NCI-H526 (cell line): ENCODE data around the gene MVB12B.

ENCODE experiments used
- DNase-seq, 2 experiments: peaks; one replicate each; lab custom pipeline; 2025; lab: John Stamatoyannopoulos, UW

MVB12B gene

GRCh38 chr9:126408004-126408403 is 81.4 kb downstream of the MVB12B start:
- no peak for DNase-seq

GRCh38 chr9:126410229-126410628 is 83.6 kb downstream of the MVB12B start:
- no peak for DNase-seq

- DNase-seq = peak; percentile 27 to 40
Measured at GRCh38 chr9:126411225-126411947, 84.8 kb downstream of the MVB12B start.

GRCh38 chr9:126411948-126412284 is 85.3 kb downstream of the MVB12B start:
- DNase-seq = peak in 1 of 2 experiments; percentile 35

GRCh38 chr9:126412905-126413304 is 86.3 kb downstream of the MVB12B start:
- no peak for DNase-seq

- no peak for DNase-seq
Measured at GRCh38 chr9:126413391-126414068, 86.9 kb downstream of the MVB12B start.

- DNase-seq = no peak
Measured at GRCh38 chr9:126415741-126416370, 89.2 kb downstream of the MVB12B start.

- no peak for DNase-seq
Measured at GRCh38 chr9:126417043-126417442, 90.4 kb downstream of the MVB12B start.

- DNase-seq = no peak
Measured at GRCh38 chr9:126417684-126418083, 91.1 kb downstream of the MVB12B start.

GRCh38 chr9:126418608-126419007 is 92.0 kb downstream of the MVB12B start:
- DNase-seq = no peak

- no peak for DNase-seq
Measured at GRCh38 chr9:126419475-126419874, 92.8 kb downstream of the MVB12B start.

- DNase-seq = no peak
Measured at GRCh38 chr9:126420135-126420534, 93.5 kb downstream of the MVB12B start.

- DNase-seq = peak; percentile 74 to 83
Measured at GRCh38 chr9:126420643-126421564, 94.3 kb downstream of the MVB12B start.

- peak in 1 of 2 experiments; percentile 37 for DNase-seq
Measured at GRCh38 chr9:126421567-126422428, 95.2 kb downstream of the MVB12B start.

GRCh38 chr9:126423142-126423915 is 96.7 kb downstream of the MVB12B start:
- no peak for DNase-seq

GRCh38 chr9:126423916-126424185 is 97.2 kb downstream of the MVB12B start:
- DNase-seq = no peak

GRCh38 chr9:126424511-126424910 is 97.9 kb downstream of the MVB12B start:
- no peak for DNase-seq

- DNase-seq = peak; percentile 76 to 83
Measured at GRCh38 chr9:126428534-126429175, 102.0 kb downstream of the MVB12B start.

GRCh38 chr9:126429190-126429589 is 102.6 kb downstream of the MVB12B start:
- DNase-seq = peak; percentile 9 to 32

GRCh38 chr9:126430124-126430523 is 103.5 kb downstream of the MVB12B start:
- DNase-seq = no peak
